PC-9 (cell line): ENCODE measurements around the gene MYH1.

Source experiments
- CTCF ChIP-seq: fragments of 200-600 bp; sonication (generic); conservative IDR thresholded peaks from 2 replicates; pipeline ENCODE4 v1.6.1; 2017; ENCODE audit warnings: mixed run types, antibody characterized with exemption, mild to moderate bottlenecking, moderate library complexity
- EZH2 ChIP-seq: fragments of 200-600 bp; sonication (generic); IDR thresholded peaks from 2 replicates; pipeline ENCODE4 v1.8.0; 2017; ENCODE audit warnings: antibody characterized with exemption, low read depth

DNA sequence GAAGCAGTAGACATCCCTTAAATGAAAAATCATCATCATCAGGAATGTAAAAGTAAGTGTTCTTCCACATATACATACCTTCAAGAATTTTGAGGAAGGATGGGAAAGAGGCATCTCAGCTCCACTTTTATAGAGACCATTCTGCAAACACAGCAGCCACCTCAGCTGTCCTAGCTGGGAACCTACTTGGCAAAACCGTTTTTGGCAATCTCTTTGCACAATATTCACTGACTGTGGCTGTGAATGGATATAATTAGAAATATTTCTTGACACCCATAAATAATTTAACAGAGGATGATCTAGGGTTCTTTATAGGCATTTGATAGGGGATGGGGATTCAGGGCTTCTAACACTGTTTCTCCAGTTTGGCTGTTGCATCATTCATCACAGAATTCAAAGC lies 48.9 kb downstream of the MYH1 start, which contains the start of gene MYH4:
- no peak for TF ChIP-seq CTCF
- no peak for TF ChIP-seq EZH2
